Natural killer cell treated with Interleukin-12 subunit alpha and Interleukin-12 subunit beta and Interleukin-15 and Interleukin-18, amount 100 ng/mL, for 72 hours (primary cell): ENCODE results near the gene ACOX3. TPM values are rescaled to one million over a fixed set of nuclear protein-coding genes. Genes with fewer than 3 reads are reported as not detected.
"Not testable (repeated sequence)": the region's sequence is repeated elsewhere in the genome, so short reads cannot be mapped to it uniquely, and the experiment has no call there.

Experiments used
- ATAC-seq, 2 donors: fragments of 150-1000 bp; cut with Tn5 transposase in 1 of 2; sonication (Bioruptor Pico), chemical (Tn5 transposase) in 1 of 2; 2 replicates each; pipeline ENCODE4 v1.10.0; 2021
- DNase-seq: peaks from one replicate; pipeline ENCODE4 v3.0.0; 2022; ENCODE audit warnings: low spot score
- H3K27ac Mint-ChIP-seq, 2 donors: 1 replicate in 1 of 2; 2 replicates in 1 of 2; pipeline ENCODE4 v1.8.0; 2022; ENCODE audit warnings: mixed read lengths in 2 of 2, mild to moderate bottlenecking in 1 of 2, moderate library complexity in 1 of 2
- H3K27me3 Mint-ChIP-seq, 2 donors: 1 replicate in 1 of 2; 2 replicates in 1 of 2; pipeline ENCODE4 v1.8.0; 2022; ENCODE audit warnings: mixed read lengths in 2 of 2
- H3K36me3 Mint-ChIP-seq: one replicate; pipeline ENCODE4 v1.8.0; 2022; ENCODE audit warnings: mixed read lengths
- H3K4me1 Mint-ChIP-seq, 2 donors: 1 replicate in 1 of 2; 2 replicates in 1 of 2; pipeline ENCODE4 v1.8.0; 2022; ENCODE audit warnings: low read depth in 2 of 2, mixed read lengths in 2 of 2, mild to moderate bottlenecking in 1 of 2
- H3K4me3 Mint-ChIP-seq: one replicate; pipeline ENCODE4 v1.8.0; 2022; ENCODE audit warnings: mixed read lengths
- H3K9me3 Mint-ChIP-seq: 2 replicates; pipeline ENCODE4 v1.8.0; 2022; ENCODE audit warnings: mixed read lengths
- total RNA-seq, 2 donors: library from RNA; stranded (reverse); gene quantifications; one replicate each; pipeline ENCODE4 v1.2.3, GENCODE V29; 2022

The ACOX3 gene
- total RNA-seq, 2 donors from 2014 or later, result 19.9 to 22.2 TPM

GRCh38 chr4:8345053-8345945, 95.2 kb downstream of the ACOX3 start:
- Mint-ChIP-seq H3K9me3 (no peaks in the 10 kb centered on the region), H3K4me3 (no peak overlapping the region), H3K27ac (no peak overlapping the region), H3K4me1 (peaks cover 0 to 2% of the 10 kb centered on the region in 2 donors), H3K36me3 (no peaks in the 10 kb centered on the region), H3K27me3 (peaks cover 0 to 3% of the 10 kb centered on the region in 2 donors)
- DNase-seq (no peak), ATAC-seq (no peak)

- Mint-ChIP-seq H3K27me3 (peaks cover under 1 to 3% of the 10 kb centered on the region in 2 donors), H3K27ac (no peak overlapping the region), H3K9me3 (no peaks in the 10 kb centered on the region), H3K36me3 (no peaks in the 10 kb centered on the region), H3K4me3 (no peak overlapping the region), H3K4me1 (peaks cover 0 to 2% of the 10 kb centered on the region in 2 donors)
- ATAC-seq (no peak), DNase-seq (no peak)
Observed at GRCh38 chr4:8344377-8344776, 96.1 kb downstream of the ACOX3 start.

- H3K27me3 Mint-ChIP-seq, result peaks cover 5 to 6% of the 10 kb centered on the region in 2 donors
- no peaks in the 10 kb centered on the region for H3K36me3 Mint-ChIP-seq
- ATAC-seq (no peak), DNase-seq (no peak)
- no peak overlapping the region for H3K4me3 Mint-ChIP-seq
- no peaks in the 10 kb centered on the region for H3K9me3 Mint-ChIP-seq
- no peak overlapping the region for H3K27ac Mint-ChIP-seq
- peaks cover 0 to 2% of the 10 kb centered on the region in 2 donors for H3K4me1 Mint-ChIP-seq
Observed at GRCh38 chr4:8343967-8344331, 96.6 kb downstream of the ACOX3 start.

- Mint-ChIP-seq H3K27ac (no peak overlapping the region), H3K4me1 (peaks cover 0 to 2% of the 10 kb centered on the region in 2 donors), H3K27me3 (peaks cover 8 to 10% of the 10 kb centered on the region in 2 donors), H3K4me3 (no peak overlapping the region), H3K9me3 (no peaks in the 10 kb centered on the region), H3K36me3 (no peaks in the 10 kb centered on the region)
- no peak for DNase-seq
- ATAC-seq, result no peak
Observed at GRCh38 chr4:8343262-8343966, 97.1 kb downstream of the ACOX3 start.

GRCh38 chr4:8342651-8343261, 97.8 kb downstream of the ACOX3 start:
- Mint-ChIP-seq H3K27me3 (peaks cover 11 to 17% of the 10 kb centered on the region in 2 donors), H3K4me3 (no peak overlapping the region), H3K9me3 (no peaks in the 10 kb centered on the region), H3K36me3 (no peaks in the 10 kb centered on the region), H3K4me1 (peaks cover 0 to 2% of the 10 kb centered on the region in 2 donors), H3K27ac (no peak overlapping the region)
- no peak for DNase-seq
- no peak for ATAC-seq

GRCh38 chr4:8341691-8342090, 98.8 kb downstream of the ACOX3 start:
- H3K4me1 Mint-ChIP-seq, result peaks cover 0 to 2% of the 10 kb centered on the region in 2 donors
- ATAC-seq (no peak), DNase-seq (no peak)

GRCh38 chr4:8341281-8341680, 99.2 kb downstream of the ACOX3 start:
- H3K9me3 Mint-ChIP-seq, H3K4me1 Mint-ChIP-seq, H3K27ac Mint-ChIP-seq, DNase-seq, H3K4me3 Mint-ChIP-seq, ATAC-seq, H3K36me3 Mint-ChIP-seq: not testable (repeated sequence)
- H3K27me3 Mint-ChIP-seq, result peaks cover 11 to 23% of the 10 kb centered on the region in 2 donors

More at GRCh38 chr4:8341691-8342090, 98.8 kb downstream of the ACOX3 start:
- H3K4me3 Mint-ChIP-seq, result no peak overlapping the region
- no peak overlapping the region for H3K27ac Mint-ChIP-seq
- H3K9me3 Mint-ChIP-seq, result no peaks in the 10 kb centered on the region
- H3K36me3 Mint-ChIP-seq, result no peaks in the 10 kb centered on the region
- peaks cover 11 to 20% of the 10 kb centered on the region in 2 donors for H3K27me3 Mint-ChIP-seq

- no peak for ATAC-seq
- peaks cover 0 to 2% of the 10 kb centered on the region in 2 donors for H3K4me1 Mint-ChIP-seq
- no peak for DNase-seq
- peaks cover 2% of the 10 kb centered on the region for H3K9me3 Mint-ChIP-seq
- no peak overlapping the region for H3K27ac Mint-ChIP-seq
- peaks cover 11 to 27% of the 10 kb centered on the region in 2 donors for H3K27me3 Mint-ChIP-seq
- no peak overlapping the region for H3K4me3 Mint-ChIP-seq
- H3K36me3 Mint-ChIP-seq, result peaks cover 3% of the 10 kb centered on the region
Observed at GRCh38 chr4:8340781-8341241, 99.7 kb downstream of the ACOX3 start.

- no peak overlapping the region for H3K27ac Mint-ChIP-seq
- ATAC-seq (no peak), DNase-seq (no peak)
- H3K4me3 Mint-ChIP-seq, result no peak overlapping the region
- H3K36me3 Mint-ChIP-seq, result peaks cover 5% of the 10 kb centered on the region
- H3K9me3 Mint-ChIP-seq, result peaks cover 3% of the 10 kb centered on the region
- peaks cover 11 to 30% of the 10 kb centered on the region in 2 donors for H3K27me3 Mint-ChIP-seq
- H3K4me1 Mint-ChIP-seq, result peaks cover 0 to 2% of the 10 kb centered on the region in 2 donors
Observed at GRCh38 chr4:8338351-8338961, 102.1 kb downstream of the ACOX3 start.

- Mint-ChIP-seq H3K36me3 (peaks cover 5% of the 10 kb centered on the region), H3K27me3 (peaks cover 8 to 30% of the 10 kb centered on the region in 2 donors), H3K9me3 (peaks cover 3% of the 10 kb centered on the region), H3K4me1 (no peaks in the 10 kb centered on the region), H3K4me3 (no peak overlapping the region), H3K27ac (no peak overlapping the region)
- no peak for ATAC-seq
- DNase-seq, result no peak
Observed at GRCh38 chr4:8336412-8337075, 104.0 kb downstream of the ACOX3 start.

GRCh38 chr4:8335848-8336247, 104.7 kb downstream of the ACOX3 start:
- H3K27ac Mint-ChIP-seq, result no peak overlapping the region
- ATAC-seq (no peak), DNase-seq (no peak)
- H3K4me1 Mint-ChIP-seq, result no peaks in the 10 kb centered on the region
- peaks cover 3% of the 10 kb centered on the region for H3K9me3 Mint-ChIP-seq
- no peak overlapping the region for H3K4me3 Mint-ChIP-seq
- peaks cover 5% of the 10 kb centered on the region for H3K36me3 Mint-ChIP-seq
- H3K27me3 Mint-ChIP-seq, result peaks cover 8 to 30% of the 10 kb centered on the region in 2 donors

GRCh38 chr4:8334786-8335460, 105.6 kb downstream of the ACOX3 start:
- no peaks in the 10 kb centered on the region for H3K4me1 Mint-ChIP-seq
- H3K36me3 Mint-ChIP-seq, result peaks cover 5% of the 10 kb centered on the region
- no peak overlapping the region for H3K4me3 Mint-ChIP-seq
- DNase-seq, result no peak
- peak in 1 of 2 donors; percentile 31 for ATAC-seq
- peaks cover 3% of the 10 kb centered on the region for H3K9me3 Mint-ChIP-seq
- peaks cover 8 to 30% of the 10 kb centered on the region in 2 donors for H3K27me3 Mint-ChIP-seq
- no peak overlapping the region for H3K27ac Mint-ChIP-seq
